Right ventricle myocardium superior (tissue), 1 donor: ENCODE results near the gene ERP44. TPM values are rescaled to one million over a fixed set of nuclear protein-coding genes. Genes with fewer than 3 reads are reported as not detected.
"Not testable (repeated sequence)": the region's sequence is repeated elsewhere in the genome, so short reads cannot be mapped to it uniquely, and the experiment has no call there.

Source experiments
- ATAC-seq: fragments of 200-7000 bp; cut with Tn5 transposase; one replicate; pipeline ENCODE4 v1.9.1; 2020; ENCODE audit warnings: mild to moderate bottlenecking; ENCODE audit not compliant: poor library complexity
- DNase-seq: peaks from one replicate; pipeline ENCODE4 v3.0.0-alpha.2; 2020
- intact Hi-C: fragments of 100-400 bp; cut with DNase I; formaldehyde crosslinking; loops from one replicate; pipeline ENCODE4 v1.11.2; 2022
- total RNA-seq: library from RNA; stranded (reverse); fragmentation: NEBNext Ultra II Directional; extraction: Animal tissue kit (Norgen Biotek cat#: 25700); gene quantifications from one replicate; pipeline ENCODE4 v1.2.1, GENCODE V29; 2021
- donor health status: DM: no; HTN: yes; CAD: no; lungs with severe emphysema.

Gene ERP44
- total RNA-seq, 1 donor from 2014 or later: 13.5 TPM

DNA sequence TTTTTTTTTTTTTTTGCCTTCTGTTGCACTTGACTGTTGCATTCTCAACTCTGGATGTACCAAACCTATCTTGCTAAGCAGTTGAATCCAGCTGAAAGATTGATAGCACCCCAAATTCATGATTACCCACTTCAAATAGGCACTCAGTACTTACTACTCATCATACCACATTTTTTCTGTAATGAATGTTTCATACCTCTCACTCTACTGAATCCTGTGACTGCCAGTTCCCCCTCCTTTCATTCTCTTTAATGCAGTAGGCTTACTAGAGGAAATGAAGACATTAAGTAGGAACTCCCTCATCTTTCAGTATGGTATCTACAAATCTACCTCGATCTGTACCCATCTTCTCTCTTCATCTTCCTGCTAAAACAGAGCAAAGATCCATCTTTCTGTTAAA lies 7.1 kb upstream of the ERP44 start:
- intact Hi-C loops: no loop called here
- DNase-seq (no peak), ATAC-seq (no peak)

DNA sequence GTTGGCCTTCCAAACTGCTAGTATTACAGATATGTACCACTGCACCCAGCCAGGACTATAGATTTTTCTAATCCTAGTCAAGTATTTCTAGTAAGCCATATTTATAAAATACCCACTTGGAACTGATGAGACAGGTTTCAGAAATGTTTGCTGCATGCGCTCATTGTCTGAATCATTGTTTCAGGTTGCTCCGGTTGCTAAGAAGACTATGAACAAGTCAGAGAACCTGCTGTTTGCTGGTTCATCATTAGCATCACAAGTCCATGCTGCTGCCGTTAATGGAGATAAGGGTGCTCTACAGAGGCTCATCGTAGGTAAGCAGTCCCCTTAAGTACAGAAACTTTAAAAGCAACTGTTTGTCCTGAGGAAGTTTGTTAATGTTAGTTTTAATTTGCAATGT lies 5.5 kb upstream of the ERP44 start:
- ATAC-seq (no peak), DNase-seq (no peak)
- intact Hi-C loops: no loop called here

- DNase-seq (no peak), ATAC-seq (no peak)
- intact Hi-C loops: no loop called here
These were observed 2.8 kb upstream of the ERP44 start for GRCh38 chr9:100101608-100102007.

DNA sequence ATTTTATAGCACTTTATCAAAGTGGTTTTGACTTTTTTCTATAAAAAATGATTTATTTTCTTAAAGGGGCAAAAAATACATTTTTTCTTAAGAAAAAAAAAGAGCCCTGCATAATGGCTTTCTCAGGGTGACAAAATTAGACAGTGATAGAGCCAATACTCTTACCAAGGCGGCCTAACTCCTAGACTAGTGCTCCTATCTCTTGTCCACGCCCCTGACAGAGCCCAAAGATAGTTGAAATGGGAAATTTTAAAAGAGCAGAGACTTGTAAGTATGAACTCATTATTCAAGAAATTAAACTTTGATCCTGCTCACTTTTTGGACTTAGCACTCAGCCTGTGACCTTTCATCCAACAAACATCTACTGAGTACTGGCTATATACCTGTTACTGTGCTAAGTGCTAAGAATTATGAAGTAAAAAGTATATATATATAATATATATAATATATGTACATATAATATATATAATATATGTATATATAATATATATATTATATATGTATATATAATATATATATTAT lies 1.4 kb upstream of the ERP44 start:
- ATAC-seq (no peak), DNase-seq (no peak)
- intact Hi-C loops: no loop called here

- ATAC-seq (peak; percentile 19), DNase-seq (no peak)
- intact Hi-C loops: no loop called here
These were observed 882 bp upstream of the ERP44 start for GRCh38 chr9:100099722-100100042.

DNA sequence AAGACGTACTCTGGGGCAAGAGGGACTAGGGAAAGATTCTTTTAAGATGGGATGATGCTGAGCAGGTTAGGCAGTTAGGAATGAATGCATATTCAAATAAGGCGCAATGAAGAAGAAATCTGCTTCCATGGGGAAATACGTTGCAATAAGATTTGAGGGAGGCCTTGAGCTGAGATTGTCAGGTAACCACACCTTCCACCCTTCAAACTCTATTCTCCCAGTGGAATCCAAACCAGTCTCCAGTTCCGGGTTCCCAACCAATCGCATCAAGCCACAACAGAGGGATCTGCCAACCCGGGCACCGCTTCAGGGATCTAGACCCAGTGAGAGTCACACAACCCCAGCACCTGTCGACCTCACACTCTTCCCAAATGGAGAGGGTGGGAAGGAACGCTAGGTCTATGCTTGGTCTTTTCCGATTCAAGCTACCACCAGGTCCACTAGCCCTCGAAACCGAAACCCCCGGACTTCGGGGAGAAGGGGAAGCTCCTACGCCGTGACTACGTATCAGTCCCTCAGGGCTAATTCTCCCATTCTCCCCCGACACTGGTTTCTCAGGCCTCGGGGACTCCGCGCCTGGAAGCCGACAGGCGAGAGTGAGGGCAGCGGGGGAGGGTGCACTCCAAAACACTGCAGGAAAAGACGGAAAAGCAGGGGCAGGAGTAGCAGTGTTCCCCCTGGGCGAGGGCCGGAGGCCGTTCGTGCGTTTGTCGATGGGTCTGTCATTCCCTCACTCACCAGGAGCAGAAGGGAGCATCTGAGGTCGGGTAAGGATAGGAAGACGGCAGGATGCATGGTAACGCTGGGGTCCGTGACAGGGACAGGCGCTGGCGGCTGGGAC lies 534 bp downstream of the ERP44 start:
- ATAC-seq: peak; percentile 30

DNA sequence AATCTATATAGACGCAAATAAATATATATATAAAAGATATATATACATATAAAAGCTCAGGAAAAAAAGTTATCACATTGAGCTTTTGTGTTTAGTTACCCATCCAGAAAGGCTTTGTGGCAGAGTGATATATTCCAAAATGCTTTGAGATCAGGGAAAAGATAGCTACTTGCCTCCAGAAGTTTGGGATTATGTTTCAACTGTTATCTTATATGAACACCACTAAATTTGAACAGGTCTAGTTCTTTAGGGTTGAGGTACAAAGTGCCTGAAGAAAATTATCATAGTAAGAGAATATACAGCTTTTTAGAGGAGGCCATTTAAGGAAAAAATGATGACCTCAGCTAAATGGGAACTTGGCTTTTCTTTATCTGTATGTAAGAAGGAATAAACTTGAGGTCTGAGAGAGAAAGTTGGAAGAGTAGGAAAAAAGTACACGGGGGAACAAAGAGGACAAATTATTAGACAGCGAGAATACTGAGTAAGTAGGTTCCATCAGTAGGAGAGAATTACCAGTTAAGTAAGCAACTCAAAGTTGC lies 2.4 kb downstream of the ERP44 start:
- ATAC-seq (no peak), DNase-seq (no peak)
- intact Hi-C loops: no loop called here

More for the DNA sequence above, 534 bp downstream of the ERP44 start:
- DNase-seq: peak; percentile 58
- intact Hi-C loops: no loop called here

DNA sequence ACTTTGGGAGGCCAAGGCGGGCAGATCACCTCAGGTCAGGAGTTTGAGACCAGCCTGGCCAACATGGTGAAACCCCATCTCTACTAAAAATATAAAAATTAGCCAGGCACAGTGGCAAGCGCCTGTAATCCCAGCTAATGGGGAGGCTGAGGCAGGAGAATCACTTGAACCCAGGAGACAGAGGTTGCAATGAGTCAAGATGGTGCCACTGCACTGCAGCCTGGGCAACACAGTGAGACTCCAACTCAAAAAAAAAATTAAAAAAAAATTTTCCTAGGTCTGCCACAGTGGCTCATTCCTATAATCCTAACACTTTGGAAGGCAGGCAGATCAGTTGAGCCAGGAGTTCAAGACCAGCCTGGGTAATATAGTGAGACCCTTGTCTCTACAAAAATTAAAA lies 4.4 kb downstream of the ERP44 start:
- intact Hi-C loops, DNase-seq, ATAC-seq: not testable (repeated sequence)

- ATAC-seq (no peak), DNase-seq (no peak)
- intact Hi-C loops: no loop called here
These were observed 6.7 kb downstream of the ERP44 start for GRCh38 chr9:100092066-100092465.

DNA sequence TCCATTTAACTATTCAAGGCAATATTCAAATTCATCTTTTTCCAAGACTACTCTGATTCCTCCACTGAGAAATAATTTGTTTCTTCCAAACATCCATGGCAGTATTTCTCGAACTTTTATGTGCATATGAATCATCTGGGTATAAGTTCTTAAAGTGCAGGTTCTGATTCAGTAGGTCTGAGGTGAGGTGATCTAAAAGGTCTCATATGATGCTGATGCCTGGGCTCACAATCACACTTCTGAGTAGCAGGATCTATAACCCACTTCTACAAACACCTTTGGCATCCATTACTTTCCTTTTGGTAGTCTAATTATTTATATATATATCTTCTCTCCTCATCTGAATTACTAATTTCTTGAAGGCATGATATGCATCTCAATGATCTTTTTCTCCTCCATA lies 7.2 kb downstream of the ERP44 start:
- DNase-seq (no peak), ATAC-seq (no peak)
- intact Hi-C loops: no loop called here

GRCh38 chr9:100090880-100091279 lies 7.9 kb downstream of the ERP44 start:
- ATAC-seq (no peak), DNase-seq (no peak)
- intact Hi-C loops: no loop called here

DNA sequence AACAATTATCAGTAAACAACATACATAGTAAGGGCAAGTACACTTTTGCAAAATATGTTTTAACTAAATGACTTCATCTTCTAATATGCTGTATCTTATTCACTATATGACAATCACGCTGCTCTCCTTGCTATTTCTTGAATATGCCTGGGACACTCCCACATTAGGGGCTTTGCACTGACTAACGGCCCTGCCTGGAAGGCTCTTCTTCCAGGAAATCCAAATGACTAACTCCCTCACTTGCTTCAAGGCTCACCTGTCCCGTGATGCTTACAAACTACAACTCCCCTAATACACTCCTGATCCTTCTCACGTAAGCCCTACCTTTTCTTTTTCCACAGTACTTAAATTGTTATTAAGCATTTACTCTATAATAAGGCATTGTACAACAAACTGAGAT lies 10.6 kb downstream of the ERP44 start:
- no peak for DNase-seq
- no peak for ATAC-seq
- intact Hi-C loops: no loop called here

- DNase-seq: no peak
- intact Hi-C loops: no loop called here
- no peak for ATAC-seq
These were observed 11.6 kb downstream of the ERP44 start for GRCh38 chr9:100087218-100087617.

DNA sequence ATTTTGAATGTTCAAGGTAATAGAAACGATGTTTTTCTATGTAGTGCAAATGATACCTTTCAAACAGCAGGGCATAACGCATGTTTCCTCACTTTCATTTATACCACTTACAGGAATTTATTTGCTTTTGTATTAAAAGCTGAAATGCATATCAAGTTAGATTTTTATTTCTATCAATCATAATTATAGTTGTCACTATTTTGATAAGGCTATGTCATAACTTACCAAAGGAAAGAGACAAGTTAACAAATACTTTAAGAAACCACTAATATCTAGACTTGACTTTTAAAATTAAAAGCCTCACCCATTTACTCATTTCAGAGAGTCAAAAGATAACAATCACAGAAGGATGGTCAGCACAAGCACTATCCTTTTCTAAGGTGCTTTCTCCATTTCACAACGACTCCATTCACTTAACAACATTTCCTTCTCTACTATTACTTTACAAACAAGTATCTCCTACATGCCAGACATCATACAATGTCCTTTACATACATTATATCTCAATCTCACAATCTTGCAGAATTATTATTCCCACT lies 12.6 kb downstream of the ERP44 start:
- ATAC-seq (no peak), DNase-seq (no peak)
- intact Hi-C loops: no loop called here

- ATAC-seq (no peak), DNase-seq (no peak)
- intact Hi-C loops: no loop called here
These were observed 14.1 kb downstream of the ERP44 start for GRCh38 chr9:100084734-100085133.

GRCh38 chr9:100084128-100084453 lies 14.7 kb downstream of the ERP44 start:
- DNase-seq: no peak
- intact Hi-C loops: no loop called here
- ATAC-seq: peak; percentile 25

DNA sequence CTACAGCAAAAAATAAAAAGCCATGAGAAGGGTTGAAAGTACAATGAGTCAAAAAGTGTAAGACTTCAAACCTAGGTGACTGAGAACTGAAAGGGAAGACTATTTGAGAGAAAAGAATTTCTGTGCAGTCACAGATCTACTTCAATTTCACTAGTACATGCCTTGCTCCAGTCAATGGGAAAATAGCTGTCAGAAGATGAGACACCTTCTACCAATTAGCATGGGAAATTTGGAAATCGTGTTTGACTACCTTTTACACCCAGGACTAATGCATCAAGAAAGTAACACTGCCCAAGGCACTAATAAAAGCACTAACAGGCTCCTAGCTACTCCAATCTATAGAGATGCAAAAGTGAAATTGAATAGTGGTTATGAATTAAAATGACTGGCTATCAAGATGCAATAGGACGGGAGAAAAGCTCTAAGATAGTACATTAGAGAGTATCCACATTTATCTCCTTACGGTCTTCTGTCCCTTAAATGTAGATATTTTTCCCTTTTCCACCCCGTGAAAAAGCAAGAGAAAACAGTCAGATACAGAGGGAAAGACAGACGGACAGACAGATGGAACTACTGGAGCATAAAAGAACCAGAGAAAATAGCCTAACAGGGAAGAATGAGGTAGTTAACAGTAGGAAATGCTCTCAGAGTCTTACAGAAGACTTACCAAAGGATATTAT lies 15.2 kb downstream of the ERP44 start:
- ATAC-seq: no peak
- DNase-seq: no peak
- intact Hi-C loops: no loop called here

GRCh38 chr9:100082782-100083181 lies 16.0 kb downstream of the ERP44 start:
- no peak for ATAC-seq
- intact Hi-C loops: no loop called here

GRCh38 chr9:100076256-100076655 lies 22.5 kb downstream of the ERP44 start:
- ATAC-seq, intact Hi-C loops, DNase-seq: not testable (repeated sequence)

More at GRCh38 chr9:100082782-100083181, 16.0 kb downstream of the ERP44 start:
- DNase-seq: no peak

- intact Hi-C loops: no loop called here
These were observed 23.8 kb downstream of the ERP44 start for GRCh38 chr9:100074989-100075388.

More at GRCh38 chr9:100074989-100075388, 23.8 kb downstream of the ERP44 start:
- ATAC-seq (no peak), DNase-seq (no peak)
